PFSK-1 (cell line): ENCODE measurements around the gene MYL3.

Source experiments
- FOXP2 ChIP-seq: optimal IDR thresholded peaks from 2 replicates; pipeline ENCODE3; 2011; ENCODE audit warnings: borderline replicate concordance, control low read depth, inconsistent platforms; ENCODE audit not compliant: insufficient read depth; ENCODE audit errors: extremely low read length, extremely low read depth
- POLR2AphosphoS5 ChIP-seq: IDR thresholded peaks from 2 replicates; pipeline ENCODE4 v1.6.1; 2012; ENCODE audit warnings: low read depth, mild to moderate bottlenecking, control low read depth, low read length, moderate library complexity
- SIN3A ChIP-seq: IDR thresholded peaks from 2 replicates; pipeline ENCODE4 v1.6.1; 2012; ENCODE audit warnings: mild to moderate bottlenecking, low read length, moderate library complexity, borderline replicate concordance; ENCODE audit not compliant: insufficient read depth
- TAF1 ChIP-seq: IDR thresholded peaks from 2 replicates; pipeline ENCODE4 v1.6.1; 2012; ENCODE audit warnings: low read length, control low read depth, borderline replicate concordance; ENCODE audit not compliant: insufficient read depth
- TF ChIP-seq, protein P1 (sequence below), 2 experiments: IDR thresholded peaks; 2 replicates each; pipeline versions ENCODE4 v1.6.1 to v1.8.0; 2011 to 2012; ENCODE audit warnings: low read depth in 2 of 2, low read length in 2 of 2, control low read depth in 1 of 2, inconsistent platforms in 1 of 2, mild to moderate bottlenecking in 1 of 2, moderate library complexity in 1 of 2; ENCODE audit not compliant: insufficient read depth in 1 of 2

Gene MYL3

GRCh38 chr3:46847744-46848143 lies 15.5 kb downstream of the MYL3 start:
- TF ChIP-seq SIN3A (no peak), TAF1 (no peak), FOXP2 (no peak), POLR2AphosphoS5 (no peak)
- TF ChIP-seq, protein P1, sequence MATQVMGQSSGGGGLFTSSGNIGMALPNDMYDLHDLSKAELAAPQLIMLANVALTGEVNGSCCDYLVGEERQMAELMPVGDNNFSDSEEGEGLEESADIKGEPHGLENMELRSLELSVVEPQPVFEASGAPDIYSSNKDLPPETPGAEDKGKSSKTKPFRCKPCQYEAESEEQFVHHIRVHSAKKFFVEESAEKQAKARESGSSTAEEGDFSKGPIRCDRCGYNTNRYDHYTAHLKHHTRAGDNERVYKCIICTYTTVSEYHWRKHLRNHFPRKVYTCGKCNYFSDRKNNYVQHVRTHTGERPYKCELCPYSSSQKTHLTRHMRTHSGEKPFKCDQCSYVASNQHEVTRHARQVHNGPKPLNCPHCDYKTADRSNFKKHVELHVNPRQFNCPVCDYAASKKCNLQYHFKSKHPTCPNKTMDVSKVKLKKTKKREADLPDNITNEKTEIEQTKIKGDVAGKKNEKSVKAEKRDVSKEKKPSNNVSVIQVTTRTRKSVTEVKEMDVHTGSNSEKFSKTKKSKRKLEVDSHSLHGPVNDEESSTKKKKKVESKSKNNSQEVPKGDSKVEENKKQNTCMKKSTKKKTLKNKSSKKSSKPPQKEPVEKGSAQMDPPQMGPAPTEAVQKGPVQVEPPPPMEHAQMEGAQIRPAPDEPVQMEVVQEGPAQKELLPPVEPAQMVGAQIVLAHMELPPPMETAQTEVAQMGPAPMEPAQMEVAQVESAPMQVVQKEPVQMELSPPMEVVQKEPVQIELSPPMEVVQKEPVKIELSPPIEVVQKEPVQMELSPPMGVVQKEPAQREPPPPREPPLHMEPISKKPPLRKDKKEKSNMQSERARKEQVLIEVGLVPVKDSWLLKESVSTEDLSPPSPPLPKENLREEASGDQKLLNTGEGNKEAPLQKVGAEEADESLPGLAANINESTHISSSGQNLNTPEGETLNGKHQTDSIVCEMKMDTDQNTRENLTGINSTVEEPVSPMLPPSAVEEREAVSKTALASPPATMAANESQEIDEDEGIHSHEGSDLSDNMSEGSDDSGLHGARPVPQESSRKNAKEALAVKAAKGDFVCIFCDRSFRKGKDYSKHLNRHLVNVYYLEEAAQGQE (IDR thresholded peaks at IDR 0.05; ENCODE audit: insufficient read depth in 1 of 2, low read depth in 2 of 2, low read length in 2 of 2), result no peak

DNA sequence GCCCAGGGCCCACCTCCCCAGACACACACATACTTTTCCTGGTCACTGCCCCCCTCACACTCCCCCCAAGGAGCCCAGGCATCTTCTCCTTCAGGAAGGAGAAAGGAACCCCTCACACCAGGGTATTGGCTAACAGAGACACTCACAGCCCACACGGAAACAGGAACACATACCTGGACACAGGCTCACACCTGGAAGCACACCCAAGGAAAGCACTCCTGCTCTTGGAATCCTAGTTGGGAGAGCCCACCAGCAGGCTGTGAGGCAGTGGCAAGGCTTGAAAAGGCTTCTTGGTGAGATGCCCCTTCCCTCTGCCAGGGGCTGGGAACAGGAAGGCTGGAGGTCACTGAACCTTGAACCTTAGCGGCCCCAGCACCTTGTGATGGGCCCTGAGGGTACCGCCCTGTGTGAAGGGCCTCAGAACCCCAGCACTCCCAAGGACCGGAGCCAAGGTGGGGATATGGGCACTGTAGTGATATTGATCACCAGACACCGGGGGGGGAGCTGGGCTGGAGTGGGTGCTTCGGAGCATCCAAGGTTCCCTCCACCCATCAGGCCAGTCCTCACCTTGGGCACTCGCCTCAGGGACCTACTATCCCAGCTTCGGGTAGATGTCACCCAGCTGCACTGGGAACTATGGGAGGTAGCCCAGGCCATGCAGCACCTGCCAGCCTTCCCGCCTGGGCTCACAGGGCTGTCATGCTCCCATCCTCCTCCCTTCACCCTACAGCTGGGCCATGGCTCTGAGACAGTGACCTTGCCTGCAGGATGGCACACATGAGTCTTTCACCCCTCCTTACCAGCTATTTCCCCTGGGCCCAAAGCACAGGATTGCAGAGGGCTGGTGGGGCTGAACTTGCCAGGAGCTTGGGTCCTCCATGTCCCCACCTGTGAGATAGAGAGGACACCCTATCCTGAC lies 16.4 kb downstream of the MYL3 start:
- no peak for TF ChIP-seq SIN3A
- no peak for TF ChIP-seq POLR2AphosphoS5
- TF ChIP-seq TAF1, result no peak
- TF ChIP-seq FOXP2, result no peak
- TF ChIP-seq, protein P1 (IDR thresholded peaks at IDR 0.05; ENCODE audit: insufficient read depth in 1 of 2, low read depth in 2 of 2, low read length in 2 of 2), result no peak

DNA sequence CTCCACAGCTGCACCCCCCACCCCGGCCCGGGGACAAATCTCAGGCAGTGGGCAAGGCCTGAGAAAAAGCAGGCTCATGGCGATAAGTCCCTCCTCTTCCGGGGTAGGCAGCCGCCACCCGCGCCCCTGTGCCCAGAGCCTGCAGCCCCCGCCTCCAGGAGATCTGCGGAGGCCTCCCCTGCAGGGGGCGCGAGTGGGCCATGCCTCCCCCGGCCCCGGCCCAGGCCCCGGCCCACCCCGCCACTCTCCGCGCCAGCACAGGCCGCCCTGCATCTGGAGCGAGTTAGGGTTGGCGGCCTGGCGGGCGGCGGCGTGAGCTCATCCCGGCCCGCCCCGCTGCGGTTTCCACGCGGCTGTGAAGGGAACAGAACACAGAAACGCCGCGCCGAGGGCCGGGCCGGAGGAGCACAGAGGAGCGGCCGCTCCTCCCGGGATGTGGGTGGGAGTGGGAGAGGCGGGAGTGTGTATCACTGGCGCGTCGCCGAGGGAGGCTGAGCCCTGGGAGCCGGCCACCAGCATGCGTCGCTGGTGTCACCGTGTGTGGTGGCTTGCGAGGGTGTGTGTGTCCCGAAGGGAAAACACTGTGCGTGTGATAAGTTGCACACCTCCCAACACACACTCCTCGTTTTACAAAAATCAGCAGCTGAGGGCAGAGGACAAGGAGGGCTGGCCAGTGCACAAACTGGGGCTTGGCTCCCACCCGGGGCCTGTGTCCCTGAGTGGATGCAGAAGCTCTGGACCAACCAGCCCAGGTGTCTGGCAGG lies 17.2 kb downstream of the MYL3 start:
- no peak for TF ChIP-seq SIN3A
- TF ChIP-seq, protein P1 (IDR thresholded peaks at IDR 0.05; ENCODE audit: insufficient read depth in 1 of 2, low read depth in 2 of 2, low read length in 2 of 2), result no peak
- peak; percentile 26 for TF ChIP-seq FOXP2
- no peak for TF ChIP-seq POLR2AphosphoS5

GRCh38 chr3:46845397-46845859 lies 17.8 kb downstream of the MYL3 start:
- TF ChIP-seq, protein P1 (IDR thresholded peaks at IDR 0.05; ENCODE audit: insufficient read depth in 1 of 2, low read depth in 2 of 2, low read length in 2 of 2), result no peak
- TF ChIP-seq SIN3A (no peak), POLR2AphosphoS5 (no peak)
